Activated T-cell treated with anti-CD3 and anti-CD28 coated beads, Interleukin-2, amount 50 U/mL, for 4 hours (primary cell): ENCODE measurements around the gene NMT1. TPM values are rescaled to one million over a fixed set of nuclear protein-coding genes. Genes with fewer than 3 reads are reported as not detected.
"Not testable (repeated sequence)": the region's sequence is repeated elsewhere in the genome, so short reads cannot be mapped to it uniquely, and the experiment has no call there.

ENCODE experiments used
- ATAC-seq, 2 donors: fragments of 200-7000 bp; cut with Tn5 transposase; one replicate each; pipeline ENCODE4 v1.10.0; 2021
- DNase-seq: peaks from one replicate; pipeline ENCODE4 v3.0.0-alpha.2; 2020
- H3K27me3 Mint-ChIP-seq: one replicate; pipeline ENCODE4 v1.8.0; 2021; ENCODE audit warnings: low read depth, mixed read lengths
- H3K36me3 Mint-ChIP-seq: one replicate; pipeline ENCODE4 v1.8.0; 2022; ENCODE audit warnings: mixed read lengths; ENCODE audit not compliant: insufficient read depth
- H3K4me1 Mint-ChIP-seq: one replicate; pipeline ENCODE4 v1.8.0; 2021; ENCODE audit warnings: low read depth, mixed read lengths
- H3K4me3 Mint-ChIP-seq: one replicate; pipeline ENCODE4 v1.8.0; 2021; ENCODE audit warnings: mild to moderate bottlenecking, moderate library complexity, mixed read lengths
- H3K9me3 Mint-ChIP-seq: one replicate; pipeline ENCODE4 v1.8.0; 2021; ENCODE audit warnings: mixed read lengths
- total RNA-seq, 3 donors: library from RNA; stranded (reverse); gene quantifications; one replicate each; pipeline ENCODE4 v1.2.1, GENCODE V29; 2021

The NMT1 gene
- total RNA-seq, 3 donors from 2014 or later: 228 to 255 (median 241) TPM

DNA sequence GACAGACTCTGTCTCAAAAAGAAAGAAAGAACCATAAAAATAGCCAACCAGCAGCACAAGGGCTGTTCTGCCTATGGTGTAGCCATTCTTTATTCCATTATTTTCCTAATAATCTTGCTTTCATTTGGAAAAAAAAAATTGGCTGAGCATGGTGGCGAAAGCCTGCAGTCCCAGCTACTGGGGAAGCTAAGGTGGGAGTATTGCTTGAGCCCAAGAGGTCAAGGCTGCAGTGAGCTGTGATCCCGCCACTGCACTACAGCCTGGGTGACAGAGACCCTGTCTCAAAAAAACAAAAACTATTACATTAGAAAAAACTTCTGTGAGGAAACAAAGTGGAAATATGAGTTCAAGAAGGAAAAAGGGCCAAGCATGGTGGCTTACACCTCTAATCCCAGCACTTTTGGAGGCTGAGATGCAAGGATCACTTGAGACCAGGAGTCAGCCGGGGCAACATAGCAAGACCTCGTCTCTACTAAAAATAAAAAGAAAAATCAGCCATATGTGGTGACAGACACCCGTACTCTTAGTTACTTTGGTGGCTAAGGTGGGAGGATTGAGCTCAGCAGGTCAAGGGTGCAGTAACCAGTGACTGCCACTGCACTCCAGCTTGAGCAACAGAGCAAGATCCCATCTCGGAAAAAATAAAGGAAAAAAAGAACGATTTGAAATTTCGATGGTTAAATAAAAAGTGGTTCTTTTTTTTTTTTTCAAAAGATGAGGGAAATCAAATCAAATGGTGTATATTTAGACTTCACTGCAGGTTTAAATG lies 12.1 kb upstream of the NMT1 start:
- peaks cover 35% of the 10 kb centered on the region for H3K4me1 Mint-ChIP-seq
- DNase-seq (no peak), ATAC-seq (no peak)

DNA sequence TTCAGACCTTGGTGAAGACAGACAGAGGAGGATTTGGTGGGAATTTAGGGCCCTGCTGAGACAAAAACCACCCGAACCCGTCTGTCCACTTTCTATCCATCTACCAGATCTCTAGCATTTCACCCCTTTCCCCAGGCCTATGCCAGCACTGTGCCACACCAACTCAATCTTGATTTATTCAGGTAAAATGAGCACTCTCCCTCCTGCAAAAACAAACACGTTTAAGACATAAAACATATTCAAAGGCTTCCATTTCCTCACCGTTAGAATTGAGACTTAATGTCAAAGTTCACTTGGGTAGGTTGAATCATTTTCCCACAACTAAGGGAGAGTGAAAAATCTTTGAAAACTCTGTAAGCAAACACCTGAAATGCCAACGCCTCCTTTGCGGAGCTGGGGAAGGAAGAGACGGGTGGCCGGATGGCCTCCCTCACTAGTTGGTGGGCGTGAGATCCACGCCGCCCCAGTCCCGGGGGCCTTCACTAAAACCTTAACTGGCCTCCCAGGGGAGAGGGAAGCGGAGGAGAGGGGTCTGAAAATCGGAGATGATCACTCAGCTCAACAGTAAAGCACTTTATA lies 10.5 kb upstream of the NMT1 start:
- Mint-ChIP-seq H3K27me3 (no peaks in the 10 kb centered on the region), H3K4me1 (peaks cover 36% of the 10 kb centered on the region), H3K36me3 (peaks cover 2% of the 10 kb centered on the region), H3K4me3 (peak overlapping the region; percentile 88), H3K9me3 (no peaks in the 10 kb centered on the region)
- DNase-seq (peak; percentile 38), ATAC-seq (peak; percentile 22 to 24)

More for the DNA sequence above, 12.1 kb upstream of the NMT1 start:
- Mint-ChIP-seq H3K27me3 (no peaks in the 10 kb centered on the region), H3K9me3 (no peaks in the 10 kb centered on the region), H3K36me3 (peaks cover 2% of the 10 kb centered on the region), H3K4me3 (peak overlapping the region; percentile 33)

DNA sequence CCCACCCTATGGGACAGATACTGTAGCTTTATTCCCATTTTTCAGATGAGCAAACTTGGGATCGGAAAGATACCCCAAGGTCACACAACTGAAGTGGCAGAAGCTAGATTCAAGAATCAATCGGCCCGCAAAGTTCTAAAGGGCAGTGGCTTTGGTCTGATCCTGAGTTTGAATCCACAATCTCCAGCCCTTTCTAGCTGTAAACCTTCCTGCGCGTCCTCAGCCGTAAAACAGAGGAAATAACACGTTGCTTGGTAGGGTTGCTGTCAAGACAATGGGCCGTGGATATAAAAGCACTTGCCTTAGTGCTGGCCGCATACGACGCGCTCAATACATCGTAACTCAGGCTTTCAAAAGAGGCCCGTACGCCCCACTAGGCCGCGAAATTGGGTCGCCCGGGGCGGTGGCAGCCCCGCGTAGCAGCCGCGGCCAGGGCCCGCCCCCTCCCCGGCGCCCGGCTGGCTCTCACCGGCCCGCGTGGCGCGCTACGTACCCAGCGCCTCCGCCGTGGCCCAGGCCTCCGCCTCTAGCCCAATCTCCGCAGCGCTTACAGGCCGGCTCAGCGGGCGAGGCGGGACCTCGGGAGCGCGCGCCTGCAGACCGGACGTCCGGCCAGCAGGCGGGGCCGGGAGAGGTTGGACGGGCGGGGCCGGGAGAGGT lies 9.9 kb upstream of the NMT1 start, which contains the start of gene DCAKD:
Gene DCAKD, minus strand, starts transcription at position 573 of the 660 bp plus-strand sequence. CDS start 16,747 bp downstream, outside the sequence.
- Mint-ChIP-seq H3K4me3 (peak within 1 kb of the TSS; percentile 88), H3K9me3 (no peaks in the 10 kb centered on the region), H3K36me3 (peaks cover 2% of the 10 kb centered on the region), H3K4me1 (peaks cover 35% of the 10 kb centered on the region), H3K27me3 (no peaks in the 10 kb centered on the region)
- ATAC-seq: peak; percentile 99
- peak; percentile 76 for DNase-seq

DNA sequence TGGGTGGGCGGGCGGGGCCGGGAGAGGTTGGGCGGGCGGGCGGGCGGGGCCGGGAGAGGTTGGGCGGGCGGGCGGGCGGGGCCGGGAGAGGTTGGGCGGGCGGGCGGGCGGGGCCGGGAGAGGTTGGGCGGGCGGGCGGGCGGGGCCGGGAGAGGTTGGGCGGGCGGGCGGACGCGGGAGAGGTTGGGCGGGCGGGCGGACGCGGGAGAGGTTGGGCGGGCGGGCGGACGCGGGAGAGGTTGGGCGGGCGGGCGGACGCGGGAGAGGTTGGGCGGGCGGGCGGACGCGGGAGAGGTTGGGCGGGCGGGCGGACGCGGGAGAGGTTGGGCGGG lies 9.4 kb upstream of the NMT1 start:
- not testable (repeated sequence) for H3K36me3 Mint-ChIP-seq, ATAC-seq, H3K9me3 Mint-ChIP-seq, DNase-seq, H3K27me3 Mint-ChIP-seq, H3K4me3 Mint-ChIP-seq
- H3K4me1 Mint-ChIP-seq: peaks cover 33% of the 10 kb centered on the region

DNA sequence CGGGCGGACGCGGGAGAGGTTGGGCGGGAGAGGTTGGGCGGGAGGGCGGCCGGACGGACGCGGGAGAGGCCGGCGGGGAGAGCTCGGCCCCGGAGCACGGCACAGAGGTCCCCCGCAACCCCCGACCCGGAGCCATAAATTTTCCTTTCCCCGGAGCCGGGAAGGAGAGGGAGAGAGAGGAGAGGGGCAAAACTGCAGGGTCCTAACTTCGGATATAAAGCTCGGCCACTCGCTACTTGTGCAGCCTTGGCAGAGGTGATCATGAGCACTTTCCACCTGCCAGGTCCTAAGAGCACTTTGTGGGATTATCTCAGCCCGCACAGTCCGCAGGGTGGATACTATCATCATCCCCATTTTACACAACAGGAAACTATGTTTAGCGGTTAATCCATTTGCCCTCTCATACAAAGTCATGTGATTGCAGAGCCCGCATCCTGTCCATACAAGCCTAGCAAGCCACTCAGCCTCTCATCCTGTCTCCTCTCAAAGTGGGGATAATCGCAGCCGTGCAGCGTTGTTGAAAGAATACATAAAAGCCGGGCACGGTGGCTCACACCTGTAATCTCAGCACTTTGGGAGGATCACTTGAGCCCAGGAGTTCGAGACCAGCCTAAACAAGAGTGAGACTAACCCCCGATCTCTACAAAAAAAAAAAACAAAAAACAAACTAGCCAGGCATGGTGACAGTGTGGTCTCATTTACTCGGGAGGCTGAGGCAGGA lies 8.9 kb upstream of the NMT1 start:
- ATAC-seq (peak in 1 of 2 donors; percentile 23), DNase-seq (no peak)
- H3K9me3 Mint-ChIP-seq: no peaks in the 10 kb centered on the region
- peaks cover 2% of the 10 kb centered on the region for H3K36me3 Mint-ChIP-seq
- H3K4me1 Mint-ChIP-seq: peaks cover 29% of the 10 kb centered on the region
- H3K4me3 Mint-ChIP-seq: peak overlapping the region; percentile 77
- H3K27me3 Mint-ChIP-seq: no peaks in the 10 kb centered on the region

DNA sequence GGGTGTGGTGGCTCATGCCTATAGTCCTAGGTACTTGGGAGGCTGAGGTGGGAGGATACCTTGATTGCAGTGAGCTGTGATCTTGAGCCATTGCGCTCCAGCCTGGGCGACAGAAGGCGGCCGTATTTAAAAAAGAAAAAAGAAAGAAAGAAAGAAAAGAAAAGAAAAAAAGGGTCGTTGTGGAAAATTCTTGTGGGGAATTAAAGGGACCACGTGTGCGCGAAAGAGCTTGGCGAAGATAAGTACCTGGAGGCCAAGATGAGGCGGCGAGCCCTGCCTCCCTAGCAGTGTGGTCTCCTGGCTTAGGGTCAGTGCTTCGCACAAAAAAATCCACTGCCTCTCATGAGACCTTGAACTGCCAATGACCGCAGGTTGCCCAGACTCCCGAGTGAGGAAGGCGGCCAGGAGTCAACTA lies 728 bp upstream of the NMT1 start:
- H3K4me3 Mint-ChIP-seq: peak overlapping the region; percentile 99
- no peaks in the 10 kb centered on the region for H3K9me3 Mint-ChIP-seq
- H3K27me3 Mint-ChIP-seq: no peaks in the 10 kb centered on the region
- peak; percentile 0 to 1 for ATAC-seq
- peaks cover 9% of the 10 kb centered on the region for H3K36me3 Mint-ChIP-seq
- no peak for DNase-seq
- peaks cover 42% of the 10 kb centered on the region for H3K4me1 Mint-ChIP-seq

DNA sequence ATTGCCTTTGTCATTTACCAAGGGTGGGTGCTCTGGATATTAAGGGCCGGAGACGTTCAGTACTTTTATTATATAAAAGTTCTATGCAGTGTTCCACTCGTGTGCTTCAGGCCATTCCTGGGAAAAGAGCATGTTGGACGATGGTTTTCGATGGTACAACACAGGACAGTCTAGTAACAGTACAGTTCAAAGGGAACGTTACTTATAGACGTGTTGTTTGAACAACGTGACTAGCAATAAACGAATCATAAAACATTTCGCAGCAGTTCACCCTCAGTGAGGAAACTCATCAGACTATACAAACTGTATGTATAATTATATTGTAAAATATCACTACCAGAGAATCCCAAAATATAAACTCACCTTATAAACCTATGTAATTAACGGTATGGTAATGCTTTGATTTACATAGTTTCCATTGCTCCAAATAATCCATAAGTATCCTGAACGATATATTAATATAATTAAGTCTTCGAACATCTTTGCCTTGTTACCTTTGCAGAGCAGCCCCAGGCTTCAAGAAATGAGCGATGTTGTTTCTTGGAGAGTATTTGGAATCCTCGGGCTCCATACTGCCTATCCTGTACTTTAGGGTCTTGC lies 589 bp downstream of the NMT1 start:
- Mint-ChIP-seq H3K27me3 (no peaks in the 10 kb centered on the region), H3K9me3 (no peaks in the 10 kb centered on the region), H3K36me3 (peaks cover 9% of the 10 kb centered on the region), H3K4me1 (peaks cover 38% of the 10 kb centered on the region), H3K4me3 (peak overlapping the region; percentile 99)
- DNase-seq: no peak
- no peak for ATAC-seq

DNA sequence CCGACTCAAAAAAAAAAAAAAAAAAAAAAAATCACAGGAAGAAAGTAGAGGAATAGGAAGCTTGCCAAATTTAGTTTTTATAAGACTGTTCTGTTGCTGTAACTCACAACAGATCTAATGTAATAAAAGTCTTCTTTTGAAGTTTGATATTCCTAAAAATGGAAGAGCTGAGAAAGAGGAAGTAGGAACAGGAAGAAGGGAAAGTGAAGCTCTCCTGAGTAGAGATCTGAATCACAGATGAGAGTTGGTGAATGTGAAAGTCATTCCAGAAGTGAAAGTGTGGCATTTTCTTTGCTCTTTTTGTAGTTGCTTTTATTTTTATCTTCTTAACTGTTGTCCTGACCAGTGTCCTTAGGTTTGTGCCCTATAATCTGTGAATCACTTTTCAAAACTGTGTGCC lies 2.1 kb downstream of the NMT1 start:
- Mint-ChIP-seq H3K36me3 (peaks cover 17% of the 10 kb centered on the region), H3K9me3 (no peaks in the 10 kb centered on the region), H3K27me3 (no peaks in the 10 kb centered on the region), H3K4me3 (peak overlapping the region; percentile 99), H3K4me1 (peaks cover 47% of the 10 kb centered on the region)
- DNase-seq (no peak), ATAC-seq (no peak)

DNA sequence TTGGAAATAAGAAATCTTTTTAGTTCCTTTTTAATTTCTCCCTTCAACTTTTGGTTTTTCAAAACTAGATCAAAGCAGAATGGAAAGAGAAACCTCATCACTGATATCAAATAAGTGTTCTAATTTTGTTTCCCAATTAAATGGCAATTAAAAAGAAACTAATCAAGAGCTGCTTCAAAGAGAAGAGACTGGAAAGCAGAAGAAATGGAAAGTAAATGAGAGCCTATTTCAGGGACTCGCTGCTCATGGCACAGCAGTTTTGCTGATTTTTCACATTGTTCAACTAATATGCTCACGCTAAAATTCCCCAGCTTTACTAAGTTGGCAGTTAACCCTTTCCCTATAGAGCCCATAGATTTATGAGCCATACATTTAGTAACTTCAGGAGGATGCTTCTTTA lies 6.5 kb downstream of the NMT1 start:
- H3K36me3 Mint-ChIP-seq: peaks cover 25% of the 10 kb centered on the region
- no peak overlapping the region for H3K4me3 Mint-ChIP-seq
- DNase-seq: no peak

DNA sequence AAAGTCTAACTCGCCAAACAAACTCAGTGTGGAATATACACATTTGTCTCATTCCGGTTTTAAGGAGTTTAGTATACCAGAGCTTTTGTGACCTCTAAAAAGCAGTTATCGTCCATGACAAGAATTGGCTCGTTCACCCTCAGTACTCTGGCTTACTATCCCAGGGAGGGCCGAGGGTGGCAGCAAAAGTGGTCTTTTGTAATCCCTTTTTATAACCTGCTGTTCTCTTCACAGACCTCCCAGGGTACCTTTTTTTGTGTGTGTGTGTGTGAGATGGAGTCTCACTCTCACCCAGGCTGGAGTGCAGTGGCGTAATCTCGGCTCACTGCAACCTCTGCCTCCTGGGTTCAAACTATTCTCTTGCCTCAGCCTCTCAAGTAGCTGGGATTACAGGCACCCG lies 8.9 kb downstream of the NMT1 start:
- peaks cover 27% of the 10 kb centered on the region for H3K36me3 Mint-ChIP-seq

More for the DNA sequence above, 6.5 kb downstream of the NMT1 start:
- Mint-ChIP-seq H3K4me1 (peaks cover 30% of the 10 kb centered on the region), H3K27me3 (no peaks in the 10 kb centered on the region), H3K9me3 (no peaks in the 10 kb centered on the region)
- no peak for ATAC-seq

DNA sequence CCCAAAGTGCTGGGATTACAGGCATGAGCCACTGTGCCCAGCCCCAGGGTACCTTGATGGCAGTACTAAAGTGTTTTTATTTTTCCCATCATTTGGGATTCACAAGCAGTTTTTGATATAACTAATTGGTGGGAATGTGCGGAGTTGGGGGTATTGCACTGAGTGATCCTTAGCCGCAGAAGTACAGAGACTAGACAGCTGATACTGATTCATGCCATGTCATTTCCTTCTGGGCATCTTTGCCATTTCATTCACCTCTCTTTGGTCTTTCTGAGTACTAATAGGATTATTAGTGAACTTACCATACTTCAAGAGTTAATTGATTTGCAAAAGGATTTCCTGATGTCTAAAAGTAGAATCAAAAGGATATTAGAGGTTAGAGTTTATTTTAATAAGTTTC lies 9.7 kb downstream of the NMT1 start:
- Mint-ChIP-seq H3K36me3 (peaks cover 27% of the 10 kb centered on the region), H3K27me3 (no peaks in the 10 kb centered on the region), H3K4me1 (peaks cover 12% of the 10 kb centered on the region), H3K9me3 (no peaks in the 10 kb centered on the region), H3K4me3 (no peak overlapping the region)
- DNase-seq (no peak), ATAC-seq (no peak)

More for the DNA sequence above, 8.9 kb downstream of the NMT1 start:
- ATAC-seq: no peak
- Mint-ChIP-seq H3K4me3 (no peak overlapping the region), H3K27me3 (no peaks in the 10 kb centered on the region), H3K4me1 (peaks cover 15% of the 10 kb centered on the region), H3K9me3 (no peaks in the 10 kb centered on the region)
- DNase-seq: no peak

DNA sequence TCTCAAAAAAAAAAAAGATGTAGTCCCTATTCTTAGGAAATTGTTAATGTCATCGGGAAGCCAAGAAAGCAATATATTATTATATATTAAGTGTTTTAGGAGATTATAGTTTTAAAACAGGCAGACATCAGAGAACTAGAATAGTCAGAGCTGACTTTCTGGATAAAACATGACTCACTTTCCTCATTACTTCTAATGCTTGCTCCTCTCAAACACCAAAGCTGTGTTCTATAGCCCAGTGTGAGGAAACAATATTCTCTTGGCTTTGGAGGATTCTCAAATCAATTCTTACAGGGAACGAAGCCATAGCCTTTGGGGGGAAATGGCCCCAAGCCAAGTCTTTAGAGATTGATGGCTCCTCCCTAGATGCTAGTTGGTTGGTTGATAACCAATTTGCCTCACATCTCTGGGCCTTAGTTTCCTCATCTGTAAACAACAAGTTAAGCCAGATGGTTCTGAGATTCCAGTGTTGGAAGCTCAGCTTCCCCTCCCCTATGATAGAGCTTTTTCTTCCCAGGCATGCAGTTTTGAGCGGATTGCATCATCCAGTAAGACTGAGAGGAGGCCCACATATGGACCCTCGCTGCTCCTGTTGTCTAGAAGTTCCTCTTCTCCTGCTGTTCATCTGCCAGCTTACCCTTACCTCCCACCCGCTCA lies 12.4 kb downstream of the NMT1 start:
- H3K4me3 Mint-ChIP-seq: no peak overlapping the region
- H3K9me3 Mint-ChIP-seq: no peaks in the 10 kb centered on the region
- DNase-seq: no peak
- ATAC-seq: no peak
- H3K36me3 Mint-ChIP-seq: peaks cover 21% of the 10 kb centered on the region
- peaks cover 23% of the 10 kb centered on the region for H3K4me1 Mint-ChIP-seq
- no peaks in the 10 kb centered on the region for H3K27me3 Mint-ChIP-seq

DNA sequence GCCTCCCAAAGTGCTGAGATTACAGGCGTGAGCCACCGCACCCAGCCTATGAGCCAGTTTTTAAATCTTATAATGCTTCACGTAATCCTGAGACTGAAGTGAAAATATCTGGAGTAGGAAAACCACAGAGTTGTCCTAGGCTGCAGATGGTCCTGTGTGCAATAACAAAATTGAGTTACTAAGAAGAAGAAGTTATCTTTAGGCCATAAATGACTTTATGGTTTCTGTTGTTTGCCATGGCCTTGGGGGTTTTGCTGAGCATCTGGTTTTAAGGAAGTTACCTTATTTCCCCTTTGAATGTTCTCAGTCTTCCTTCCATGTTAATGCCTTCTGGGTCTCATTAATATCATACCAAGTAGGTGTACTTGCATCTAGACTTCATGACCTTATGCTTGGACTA lies 16.5 kb downstream of the NMT1 start:
- ATAC-seq (no peak), DNase-seq (no peak)
- Mint-ChIP-seq H3K4me3 (no peak overlapping the region), H3K9me3 (no peaks in the 10 kb centered on the region), H3K27me3 (no peaks in the 10 kb centered on the region), H3K4me1 (peaks cover 21% of the 10 kb centered on the region), H3K36me3 (peaks cover 19% of the 10 kb centered on the region)
